Activated CD8-positive, alpha-beta memory T cell treated with anti-CD3 and anti-CD28 coated beads for 24 hours (primary cell): ENCODE results near the gene MYT1.
"Not testable (repeated sequence)": the region's sequence is repeated elsewhere in the genome, so short reads cannot be mapped to it uniquely, and the experiment has no call there.

Experiments used
- DNase-seq: peaks from one replicate; pipeline ENCODE4 v3.0.0-alpha.2; 2020

MYT1 gene

GRCh38 chr20:64280460-64280843, 116.2 kb downstream of the MYT1 start:
- no peak for DNase-seq

GRCh38 chr20:64283646-64284045, 119.4 kb downstream of the MYT1 start:
- no peak for DNase-seq

GRCh38 chr20:64285579-64286446, 121.6 kb downstream of the MYT1 start:
- DNase-seq: peak; percentile 85

DNA sequence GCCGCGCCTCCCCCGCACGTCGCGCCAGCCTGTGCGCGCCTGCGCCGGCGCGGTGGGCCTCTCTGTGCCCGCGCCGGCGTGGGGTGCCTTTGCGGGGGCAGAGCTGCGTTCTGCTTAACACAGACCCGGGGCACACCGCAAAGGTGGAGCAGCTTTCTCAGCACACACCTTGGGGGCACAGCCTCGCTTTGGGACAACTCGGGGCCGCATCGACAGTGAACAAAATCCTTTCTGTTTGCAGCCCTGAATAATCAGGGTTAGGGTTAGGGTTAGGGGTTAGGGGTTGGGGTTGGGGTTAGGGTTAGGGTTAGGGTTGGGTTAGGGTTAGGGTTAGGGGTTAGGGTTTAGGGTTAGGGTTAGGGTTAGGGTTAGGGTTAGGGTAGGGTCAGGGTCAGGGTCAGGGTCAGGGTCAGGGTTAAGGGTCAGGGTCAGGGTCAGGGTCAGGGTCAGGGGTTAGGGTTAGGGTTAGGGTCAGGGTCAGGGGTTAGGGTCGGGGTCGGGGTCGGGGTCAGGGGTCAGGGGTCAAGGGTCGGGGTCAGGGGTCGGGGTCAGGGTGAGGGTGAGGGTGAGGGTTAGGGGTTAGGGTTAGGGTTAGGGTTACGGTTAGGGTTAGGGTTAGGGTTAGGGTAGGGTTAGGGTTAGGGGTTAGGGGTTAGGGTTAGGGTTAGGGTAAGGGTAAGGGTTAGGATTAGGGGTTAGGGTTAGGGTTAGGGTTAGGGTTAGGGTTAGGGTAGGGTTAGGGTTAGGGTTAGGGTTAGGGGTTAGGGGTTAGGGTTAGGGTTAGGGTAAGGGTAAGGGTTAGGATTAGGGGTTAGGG, 122.4 kb downstream of the MYT1 start:
- DNase-seq: not testable (repeated sequence)

GRCh38 chr20:64287264-64287590, 123.0 kb downstream of the MYT1 start:
- not testable (repeated sequence) for DNase-seq
